Measurements from ENCODE around the gene GNAQ. TPM values are rescaled to one million over a fixed set of nuclear protein-coding genes. Genes with fewer than 3 reads are reported as not detected.

The GNAQ gene
- total RNA-seq, 1 donor: 58.0 TPM

DNA sequence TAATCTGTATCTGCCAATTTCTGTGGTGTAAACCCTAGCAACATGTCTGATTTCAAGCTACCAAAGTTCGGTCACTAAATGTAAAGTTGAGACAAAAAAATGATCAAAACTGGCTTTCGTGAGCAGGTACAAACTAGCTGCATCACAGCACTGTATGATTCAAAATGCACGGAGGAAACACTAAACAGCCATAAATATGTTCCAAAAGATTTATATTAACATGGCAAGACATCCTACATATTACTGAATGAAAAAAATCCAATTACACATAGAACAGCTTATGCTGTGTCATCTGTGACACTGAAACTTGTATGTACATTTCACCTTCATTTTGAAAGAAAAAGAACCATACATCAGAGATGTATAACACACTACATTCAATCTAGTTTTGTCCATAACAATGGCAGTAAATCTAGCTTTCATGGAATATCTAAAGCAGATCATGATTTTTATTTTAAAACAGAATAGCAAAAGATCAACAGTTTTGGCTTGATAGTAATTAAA is 14.4 kb downstream of the GNAQ start:
- no peak for DNase-seq (ENCODE audit: low read depth)
- TF ChIP-seq, protein P1, sequence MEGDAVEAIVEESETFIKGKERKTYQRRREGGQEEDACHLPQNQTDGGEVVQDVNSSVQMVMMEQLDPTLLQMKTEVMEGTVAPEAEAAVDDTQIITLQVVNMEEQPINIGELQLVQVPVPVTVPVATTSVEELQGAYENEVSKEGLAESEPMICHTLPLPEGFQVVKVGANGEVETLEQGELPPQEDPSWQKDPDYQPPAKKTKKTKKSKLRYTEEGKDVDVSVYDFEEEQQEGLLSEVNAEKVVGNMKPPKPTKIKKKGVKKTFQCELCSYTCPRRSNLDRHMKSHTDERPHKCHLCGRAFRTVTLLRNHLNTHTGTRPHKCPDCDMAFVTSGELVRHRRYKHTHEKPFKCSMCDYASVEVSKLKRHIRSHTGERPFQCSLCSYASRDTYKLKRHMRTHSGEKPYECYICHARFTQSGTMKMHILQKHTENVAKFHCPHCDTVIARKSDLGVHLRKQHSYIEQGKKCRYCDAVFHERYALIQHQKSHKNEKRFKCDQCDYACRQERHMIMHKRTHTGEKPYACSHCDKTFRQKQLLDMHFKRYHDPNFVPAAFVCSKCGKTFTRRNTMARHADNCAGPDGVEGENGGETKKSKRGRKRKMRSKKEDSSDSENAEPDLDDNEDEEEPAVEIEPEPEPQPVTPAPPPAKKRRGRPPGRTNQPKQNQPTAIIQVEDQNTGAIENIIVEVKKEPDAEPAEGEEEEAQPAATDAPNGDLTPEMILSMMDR (IDR thresholded peaks at IDR 0.05; ENCODE audit: insufficient read depth, low read length): no peak
- no peak overlapping the region for H3K4me3 ChIP-seq (ENCODE audit: low read depth, low read length)

DNA sequence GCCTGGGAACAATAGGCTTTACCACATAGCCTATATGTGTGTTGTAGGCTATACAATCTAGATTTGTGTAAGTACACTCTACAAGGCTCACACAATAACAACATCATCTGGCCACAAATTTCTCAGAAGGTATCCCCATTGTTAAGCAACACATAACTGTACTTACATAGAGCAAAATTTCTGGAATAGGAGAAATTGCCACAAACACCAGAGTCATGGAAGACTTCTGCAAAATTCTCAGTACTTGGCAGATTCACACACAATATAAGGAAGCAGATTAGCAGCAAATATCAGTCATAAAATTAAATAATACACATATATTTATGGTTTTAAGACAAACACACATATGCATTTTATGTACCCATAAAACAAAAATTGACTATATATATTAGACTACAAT is 16.4 kb downstream of the GNAQ start:
- TF ChIP-seq, protein P1 (IDR thresholded peaks at IDR 0.05; ENCODE audit: insufficient read depth, low read length): no peak
- no peak for DNase-seq (ENCODE audit: low read depth)
- H3K4me3 ChIP-seq (ENCODE audit: low read depth, low read length): no peak overlapping the region

- TF ChIP-seq, protein P1 (IDR thresholded peaks at IDR 0.05; ENCODE audit: insufficient read depth, low read length): no peak
- peak; percentile 23 for DNase-seq (ENCODE audit: low read depth)
- H3K4me3 ChIP-seq (ENCODE audit: low read depth, low read length): no peak overlapping the region
These were observed 16.8 kb downstream of the GNAQ start for GRCh38 chr9:78014776-78015175.

- DNase-seq (ENCODE audit: low read depth): no peak
- no peak overlapping the region for H3K4me3 ChIP-seq (ENCODE audit: low read depth, low read length)
- TF ChIP-seq, protein P1 (IDR thresholded peaks at IDR 0.05; ENCODE audit: insufficient read depth, low read length): no peak
These were observed 17.7 kb downstream of the GNAQ start for GRCh38 chr9:78013934-78014333.

DNA sequence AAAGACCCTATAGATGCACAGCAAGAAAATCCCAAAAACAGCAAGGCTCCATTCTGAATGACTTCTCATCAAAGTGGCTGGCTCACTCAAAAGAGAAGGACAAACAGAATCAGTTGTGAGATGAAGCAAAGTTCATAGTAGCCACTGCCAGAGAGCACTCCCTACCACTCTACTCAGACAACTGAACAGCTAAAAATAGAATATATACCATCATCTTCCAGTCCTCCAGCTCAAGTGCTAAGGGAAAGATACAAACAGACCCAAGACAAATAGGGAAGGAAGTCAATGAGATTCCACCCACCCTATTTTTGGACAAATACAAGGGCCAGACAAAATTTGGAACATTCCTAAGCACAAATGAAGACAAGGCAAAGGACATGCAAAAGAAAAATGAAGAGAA is 20.6 kb downstream of the GNAQ start:
- peak; percentile 40 for DNase-seq (ENCODE audit: low read depth)
- H3K4me3 ChIP-seq (ENCODE audit: low read depth, low read length): no peak overlapping the region
- TF ChIP-seq, protein P1 (IDR thresholded peaks at IDR 0.05; ENCODE audit: insufficient read depth, low read length): no peak

- no peak for DNase-seq (ENCODE audit: low read depth)
- no peak overlapping the region for H3K4me3 ChIP-seq (ENCODE audit: low read depth, low read length)
- TF ChIP-seq, protein P1 (IDR thresholded peaks at IDR 0.05; ENCODE audit: insufficient read depth, low read length): no peak
These were observed 21.2 kb downstream of the GNAQ start for GRCh38 chr9:78010445-78010844.

GRCh38 chr9:78009186-78009585 is 22.4 kb downstream of the GNAQ start:
- DNase-seq (ENCODE audit: low read depth): no peak
- TF ChIP-seq, protein P1 (IDR thresholded peaks at IDR 0.05; ENCODE audit: insufficient read depth, low read length): no peak
- no peak overlapping the region for H3K4me3 ChIP-seq (ENCODE audit: low read depth, low read length)

Measured in fibroblast of the aortic adventitia (primary cell).